ENCODE results near the gene SCYGR6.

SCYGR6 gene

GRCh38 chr2:227706859-227707258 lies 17.7 kb downstream of the SCYGR6 start:
- Histone ChIP-seq H3K9ac (ENCODE audit: low read depth, low read length) (no peak overlapping the region), H3K4me3 (ENCODE audit: low read length) (no peak overlapping the region), H3K9me3 (ENCODE audit: insufficient read depth, low read depth, low read length) (peaks cover 4% of the 10 kb centered on the region; the same call in 1 of the 2 replicates), H3K27ac (ENCODE audit: low read length) (no peak overlapping the region), H3K36me3 (ENCODE audit: insufficient read depth, low read depth, low read length) (no peaks in the 10 kb centered on the region), H3K27me3 (ENCODE audit: insufficient read depth, low read length) (no peaks in the 10 kb centered on the region), H3K4me1 (ENCODE audit: insufficient read depth, low read length) (peaks cover 4% of the 10 kb centered on the region; the same call in 1 of the 2 replicates)

GRCh38 chr2:227703961-227704360 lies 20.6 kb downstream of the SCYGR6 start:
- H3K36me3 ChIP-seq (ENCODE audit: insufficient read depth, low read depth, low read length): no peaks in the 10 kb centered on the region
- H3K9ac ChIP-seq (ENCODE audit: low read depth, low read length): no peak overlapping the region
- H3K4me1 ChIP-seq (ENCODE audit: insufficient read depth, low read length): peaks cover 4% of the 10 kb centered on the region; the same call in 1 of the 2 replicates
- H3K9me3 ChIP-seq (ENCODE audit: insufficient read depth, low read depth, low read length): peaks cover 5% of the 10 kb centered on the region; the same call in 1 of the 2 replicates
- H3K4me3 ChIP-seq (ENCODE audit: low read length): no peak overlapping the region
- H3K27me3 ChIP-seq (ENCODE audit: insufficient read depth, low read length): no peaks in the 10 kb centered on the region
- no peak overlapping the region for H3K27ac ChIP-seq (ENCODE audit: low read length)

- Histone ChIP-seq H3K9ac (ENCODE audit: low read depth, low read length) (no peak overlapping the region), H3K4me3 (ENCODE audit: low read length) (no peak overlapping the region), H3K27me3 (ENCODE audit: insufficient read depth, low read length) (no peaks in the 10 kb centered on the region), H3K4me1 (ENCODE audit: insufficient read depth, low read length) (peaks cover 4% of the 10 kb centered on the region; the same call in 1 of the 2 replicates), H3K36me3 (ENCODE audit: insufficient read depth, low read depth, low read length) (no peaks in the 10 kb centered on the region), H3K27ac (ENCODE audit: low read length) (no peak overlapping the region), H3K9me3 (ENCODE audit: insufficient read depth, low read depth, low read length) (peaks cover 5% of the 10 kb centered on the region; the same call in 1 of the 2 replicates)
Observed at GRCh38 chr2:227703280-227703732, 21.3 kb downstream of the SCYGR6 start.

- Histone ChIP-seq H3K36me3 (ENCODE audit: insufficient read depth, low read depth, low read length) (no peaks in the 10 kb centered on the region), H3K9ac (ENCODE audit: low read depth, low read length) (no peak overlapping the region), H3K9me3 (ENCODE audit: insufficient read depth, low read depth, low read length) (peaks cover 5% of the 10 kb centered on the region; the same call in 1 of the 2 replicates), H3K27me3 (ENCODE audit: insufficient read depth, low read length) (no peaks in the 10 kb centered on the region), H3K4me1 (ENCODE audit: insufficient read depth, low read length) (peaks cover 4% of the 10 kb centered on the region; the same call in 1 of the 2 replicates), H3K27ac (ENCODE audit: low read length) (no peak overlapping the region), H3K4me3 (ENCODE audit: low read length) (no peak overlapping the region)
Observed at GRCh38 chr2:227701556-227701955, 23.0 kb downstream of the SCYGR6 start.

GRCh38 chr2:227696990-227697679 lies 27.4 kb downstream of the SCYGR6 start:
- Histone ChIP-seq H3K9ac (ENCODE audit: low read depth, low read length) (no peak overlapping the region), H3K36me3 (ENCODE audit: insufficient read depth, low read depth, low read length) (no peaks in the 10 kb centered on the region), H3K4me3 (ENCODE audit: low read length) (no peak overlapping the region), H3K9me3 (ENCODE audit: insufficient read depth, low read depth, low read length) (peaks cover 3% of the 10 kb centered on the region; the same call in 1 of the 2 replicates), H3K27me3 (ENCODE audit: insufficient read depth, low read length) (no peaks in the 10 kb centered on the region), H3K4me1 (ENCODE audit: insufficient read depth, low read length) (no peaks in the 10 kb centered on the region), H3K27ac (ENCODE audit: low read length) (no peak overlapping the region)

GRCh38 chr2:227687189-227687588 lies 37.4 kb downstream of the SCYGR6 start:
- H3K36me3 ChIP-seq (ENCODE audit: insufficient read depth, low read depth, low read length): no peaks in the 10 kb centered on the region
- no peak overlapping the region for H3K4me3 ChIP-seq (ENCODE audit: low read length)
- no peak overlapping the region for H3K27ac ChIP-seq (ENCODE audit: low read length)
- no peaks in the 10 kb centered on the region for H3K27me3 ChIP-seq (ENCODE audit: insufficient read depth, low read length)
- no peaks in the 10 kb centered on the region for H3K4me1 ChIP-seq (ENCODE audit: insufficient read depth, low read length)
- H3K9ac ChIP-seq (ENCODE audit: low read depth, low read length): no peak overlapping the region
- no peaks in the 10 kb centered on the region for H3K9me3 ChIP-seq (ENCODE audit: insufficient read depth, low read depth, low read length)

- no peak overlapping the region for H3K4me3 ChIP-seq (ENCODE audit: low read length)
- no peaks in the 10 kb centered on the region for H3K27me3 ChIP-seq (ENCODE audit: insufficient read depth, low read length)
- no peak overlapping the region for H3K9ac ChIP-seq (ENCODE audit: low read depth, low read length)
- no peaks in the 10 kb centered on the region for H3K36me3 ChIP-seq (ENCODE audit: insufficient read depth, low read depth, low read length)
- no peaks in the 10 kb centered on the region for H3K9me3 ChIP-seq (ENCODE audit: insufficient read depth, low read depth, low read length)
- H3K4me1 ChIP-seq (ENCODE audit: insufficient read depth, low read length): no peaks in the 10 kb centered on the region
- no peak overlapping the region for H3K27ac ChIP-seq (ENCODE audit: low read length)
Observed at GRCh38 chr2:227684258-227684657, 40.3 kb downstream of the SCYGR6 start.

- Histone ChIP-seq H3K4me1 (ENCODE audit: insufficient read depth, low read length) (no peaks in the 10 kb centered on the region), H3K9me3 (ENCODE audit: insufficient read depth, low read depth, low read length) (no peaks in the 10 kb centered on the region), H3K36me3 (ENCODE audit: insufficient read depth, low read depth, low read length) (no peaks in the 10 kb centered on the region), H3K4me3 (ENCODE audit: low read length) (no peak overlapping the region), H3K9ac (ENCODE audit: low read depth, low read length) (no peak overlapping the region), H3K27me3 (ENCODE audit: insufficient read depth, low read length) (no peaks in the 10 kb centered on the region), H3K27ac (ENCODE audit: low read length) (no peak overlapping the region)
Observed at GRCh38 chr2:227677928-227678327, 46.6 kb downstream of the SCYGR6 start.

- H3K9me3 ChIP-seq (ENCODE audit: insufficient read depth, low read depth, low read length): no peaks in the 10 kb centered on the region
- no peak overlapping the region for H3K27ac ChIP-seq (ENCODE audit: low read length)
- H3K4me3 ChIP-seq (ENCODE audit: low read length): no peak overlapping the region
- no peaks in the 10 kb centered on the region for H3K27me3 ChIP-seq (ENCODE audit: insufficient read depth, low read length)
- no peak overlapping the region for H3K9ac ChIP-seq (ENCODE audit: low read depth, low read length)
- H3K36me3 ChIP-seq (ENCODE audit: insufficient read depth, low read depth, low read length): no peaks in the 10 kb centered on the region
- peaks cover 13% of the 10 kb centered on the region; the same call in 1 of the 2 replicates for H3K4me1 ChIP-seq (ENCODE audit: insufficient read depth, low read length)
Observed at GRCh38 chr2:227674485-227674884, 50.1 kb downstream of the SCYGR6 start.
